ENCODE data around the gene PCGF1.

PCGF1 gene

GRCh38 chr2:74507145-74507925 lies at the start of gene PCGF1:
PCGF1 (minus strand) TSS chr2:74507695; CDS start chr2:74507668, 27 bp downstream.
- peak; percentile 96 to 99 for DNase-seq (ENCODE audit: low read depth in 2 of 2)

- no peak for DNase-seq (ENCODE audit: low read depth in 2 of 2)
Observed at GRCh38 chr2:74556831-74557370, 49.4 kb upstream of the PCGF1 start.

- no peak for DNase-seq (ENCODE audit: low read depth in 2 of 2)
Observed at GRCh38 chr2:74556159-74556558, 48.7 kb upstream of the PCGF1 start.

GRCh38 chr2:74555610-74556103 lies 48.2 kb upstream of the PCGF1 start:
- no peak for DNase-seq (ENCODE audit: low read depth in 2 of 2)

GRCh38 chr2:74554820-74555531 lies 47.5 kb upstream of the PCGF1 start:
- peak; percentile 27 to 30 for DNase-seq (ENCODE audit: low read depth in 2 of 2)

GRCh38 chr2:74553892-74554819 lies 46.7 kb upstream of the PCGF1 start, which contains the start of the genes DOK1 and LOXL3:
DOK1 (plus strand) TSS chr2:74554720; CDS start chr2:74554755, 35 bp downstream.
LOXL3 (minus strand) TSS chr2:74553942; CDS start chr2:74552634, 1,308 bp downstream.
- peak; percentile 75 to 80 for DNase-seq (ENCODE audit: low read depth in 2 of 2)

- no peak for DNase-seq (ENCODE audit: low read depth in 2 of 2)
Observed at GRCh38 chr2:74552914-74553811, 45.7 kb upstream of the PCGF1 start.

- DNase-seq (ENCODE audit: low read depth in 2 of 2): no peak
Observed at GRCh38 chr2:74551942-74552913, 44.7 kb upstream of the PCGF1 start.

GRCh38 chr2:74551530-74551929 lies 44.0 kb upstream of the PCGF1 start:
- no peak for DNase-seq (ENCODE audit: low read depth in 2 of 2)

- DNase-seq (ENCODE audit: low read depth in 2 of 2): no peak
Observed at GRCh38 chr2:74550231-74550630, 42.7 kb upstream of the PCGF1 start.

- DNase-seq (ENCODE audit: low read depth in 2 of 2): no peak
Observed at GRCh38 chr2:74548900-74549826, 41.7 kb upstream of the PCGF1 start.

GRCh38 chr2:74548285-74548899 lies 40.9 kb upstream of the PCGF1 start:
- no peak for DNase-seq (ENCODE audit: low read depth in 2 of 2)

- no peak for DNase-seq (ENCODE audit: low read depth in 2 of 2)
Observed at GRCh38 chr2:74546004-74546403, 38.5 kb upstream of the PCGF1 start.

GRCh38 chr2:74544634-74545033 lies 37.1 kb upstream of the PCGF1 start:
- DNase-seq (ENCODE audit: low read depth in 2 of 2): no peak

GRCh38 chr2:74542978-74543377 lies 35.5 kb upstream of the PCGF1 start:
- DNase-seq (ENCODE audit: low read depth in 2 of 2): no peak

- no peak for DNase-seq (ENCODE audit: low read depth in 2 of 2)
Observed at GRCh38 chr2:74540291-74540690, 32.8 kb upstream of the PCGF1 start.

GRCh38 chr2:74538881-74539339 lies 31.4 kb upstream of the PCGF1 start:
- no peak for DNase-seq (ENCODE audit: low read depth in 2 of 2)

All from stimulated activated CD8-positive, alpha-beta memory T cell treated with anti-CD3 and anti-CD28 coated beads, Interleukin-2, amount 100 ng/mL, for 48 hours (primary cell).